Immature natural killer cell (primary cell): ENCODE results near the gene TUBB2A. TPM values are rescaled to one million over a fixed set of nuclear protein-coding genes. Genes with fewer than 3 reads are reported as not detected.
"Not testable (repeated sequence)": the region's sequence is repeated elsewhere in the genome, so short reads cannot be mapped to it uniquely, and the experiment has no call there.

Experiments
- DNase-seq, 3 donors: peaks; one replicate each; pipeline ENCODE4 v3.0.0; 2022; ENCODE audit warnings: mixed read lengths in 1 of 3
- H3K27ac Mint-ChIP-seq, 6 donors: one replicate each; pipeline ENCODE4 v1.8.0; 2020; ENCODE audit warnings: mixed read lengths in 6 of 6, mild to moderate bottlenecking in 5 of 6, inconsistent platforms in 4 of 6, moderate library complexity in 3 of 6
- H3K27me3 Mint-ChIP-seq, 3 donors: one replicate each; pipeline ENCODE4 v1.8.0; 2020 to 2021; ENCODE audit warnings: low read depth in 3 of 3, mild to moderate bottlenecking in 3 of 3, mixed read lengths in 3 of 3, moderate library complexity in 3 of 3, inconsistent platforms in 1 of 3
- H3K36me3 Mint-ChIP-seq, 3 donors: one replicate each; pipeline ENCODE4 v1.8.0; 2020; ENCODE audit warnings: mixed read lengths in 3 of 3, inconsistent platforms in 2 of 3, mild to moderate bottlenecking in 2 of 3
- H3K4me1 Mint-ChIP-seq, 2 donors: one replicate each; pipeline ENCODE4 v1.8.0; 2020; ENCODE audit warnings: inconsistent platforms in 2 of 2, mild to moderate bottlenecking in 2 of 2, mixed read lengths in 2 of 2, moderate library complexity in 1 of 2
- H3K4me3 Mint-ChIP-seq, 5 donors: one replicate each; pipeline ENCODE4 v1.8.0; 2020; ENCODE audit warnings: mild to moderate bottlenecking in 5 of 5, mixed read lengths in 5 of 5, inconsistent platforms in 3 of 5, moderate library complexity in 3 of 5
- H3K9me3 Mint-ChIP-seq, 6 donors: one replicate each; pipeline ENCODE4 v1.8.0; 2020; ENCODE audit warnings: mild to moderate bottlenecking in 6 of 6, mixed read lengths in 6 of 6, inconsistent platforms in 4 of 6, moderate library complexity in 3 of 6
- polyA plus RNA-seq, 3 donors: library from polyadenylated mRNA; unstranded; fragments of 300-500 nt; fragmentation: Illumina TruSeq; gene quantifications; one replicate each; pipeline ENCODE4 v1.2.3, GENCODE V29; 2021

Gene TUBB2A
- 1 to 10 TPM; 1.4 to 3.8 (median 2.9) TPM for polyA plus RNA-seq

DNA sequence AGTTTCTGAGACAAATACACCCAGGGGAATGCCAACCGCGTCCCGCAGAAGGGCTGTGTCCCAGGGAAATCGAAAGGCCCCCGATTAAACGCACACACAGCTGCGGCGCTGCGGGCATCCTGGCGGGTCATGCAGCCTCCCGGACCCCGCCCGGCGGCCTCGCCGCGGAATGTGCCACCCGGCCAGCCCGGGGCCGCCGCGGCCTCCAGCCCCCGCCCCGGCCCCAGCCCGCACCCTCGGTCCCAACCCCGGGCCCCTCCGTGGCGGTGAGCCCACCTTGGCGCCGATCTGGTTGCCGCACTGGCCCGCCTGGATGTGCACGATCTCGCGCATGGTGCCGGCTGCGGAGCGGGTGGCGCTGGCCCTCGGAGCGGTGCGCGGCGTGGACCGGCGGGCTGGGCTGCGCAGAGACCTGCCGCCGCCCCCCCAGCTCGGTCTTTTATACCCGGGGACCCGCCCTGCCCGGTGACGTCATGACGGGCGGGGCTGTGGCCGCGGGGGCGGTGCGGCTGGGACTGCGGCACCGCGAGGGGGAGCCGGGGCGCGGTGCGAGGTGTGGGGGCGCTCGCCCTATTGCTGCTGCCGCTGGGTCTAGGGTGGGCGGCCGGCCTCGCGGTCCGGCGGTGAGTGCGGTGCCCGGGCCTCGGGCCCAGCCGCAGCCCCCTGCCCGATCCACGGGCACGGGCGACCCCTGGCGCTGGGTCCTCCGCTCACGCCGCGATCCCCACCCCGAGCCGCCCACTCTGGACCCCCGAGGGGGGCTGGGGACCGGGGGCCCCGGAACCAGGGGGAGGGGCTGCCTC lies at the start of gene TUBB2A:
TUBB2A (minus strand) TSS at position 414 of the 803 bp plus-strand sequence; CDS start at position 333, 81 bp downstream.
- no peaks in the 10 kb centered on the region for H3K9me3 Mint-ChIP-seq
- DNase-seq, result peak; percentile 88 to 91 (median 90)
- H3K4me1 Mint-ChIP-seq, result peaks cover 14 to 18% of the 10 kb centered on the region in 2 donors
- H3K27ac Mint-ChIP-seq, result peak within 1 kb of the TSS; percentile 76 to 95 (median 83)
- H3K4me3 Mint-ChIP-seq, result peak within 1 kb of the TSS; percentile 89 to 94 (median 91)
- H3K36me3 Mint-ChIP-seq, result peaks cover 0 to 4% (median 0%) of the 10 kb centered on the region in 3 donors
- peaks cover 15 to 20% (median 19%) of the 10 kb centered on the region in 3 donors for H3K27me3 Mint-ChIP-seq

DNA sequence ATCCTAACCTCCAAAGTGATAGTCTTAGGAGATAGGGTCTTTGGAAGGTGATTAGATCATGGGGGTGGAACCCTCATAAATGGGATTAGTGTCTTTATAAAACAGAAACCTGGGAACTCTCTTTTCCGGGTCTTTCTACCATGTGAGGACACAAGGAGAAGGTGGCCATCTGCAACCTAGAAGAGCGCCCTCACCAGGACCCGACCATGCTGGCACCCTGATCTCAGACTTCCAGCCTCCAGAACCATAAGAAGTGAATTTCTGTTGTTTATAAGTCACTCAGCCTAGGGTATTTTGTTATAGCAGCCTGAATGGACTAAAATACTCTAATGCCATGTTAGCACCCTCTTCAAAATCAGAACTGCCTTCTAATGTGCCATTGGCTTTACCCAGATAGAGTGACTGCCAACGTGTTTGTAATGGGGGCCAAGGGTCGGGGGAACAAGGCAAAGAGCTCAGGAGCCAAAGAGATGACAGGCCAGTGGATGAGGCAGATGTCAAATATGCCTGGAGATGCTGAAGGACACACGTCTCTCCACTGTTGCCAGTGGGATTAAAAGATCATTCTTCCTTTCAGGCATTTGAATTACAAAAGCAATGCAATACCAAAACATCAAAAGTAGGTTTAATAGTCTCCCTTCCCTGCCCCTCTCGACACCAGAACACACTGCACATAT lies 49.1 kb upstream of the TUBB2A start:
- Mint-ChIP-seq H3K27me3 (peaks cover 0 to 24% (median 15%) of the 10 kb centered on the region in 3 donors), H3K27ac (no peak overlapping the region)

DNA sequence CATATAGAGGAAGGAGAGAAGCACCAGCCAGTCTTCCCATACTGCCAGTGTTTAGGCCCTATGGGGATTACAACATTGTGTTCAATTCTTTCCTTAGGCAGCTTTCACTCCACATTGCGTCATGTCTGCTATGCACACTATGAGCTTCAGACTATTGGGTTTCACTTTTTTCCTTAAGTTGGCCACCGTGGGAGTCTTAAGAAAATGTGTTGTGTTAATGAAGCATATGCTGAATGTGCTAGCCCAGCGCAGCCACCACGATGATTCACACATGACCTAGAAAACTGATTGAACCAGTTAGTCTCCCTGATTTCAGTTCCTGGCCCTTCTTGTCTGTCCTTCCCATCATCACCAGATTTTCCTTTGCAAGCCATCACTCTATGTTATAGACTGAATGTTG lies 48.6 kb upstream of the TUBB2A start:
- H3K27me3 Mint-ChIP-seq, result peaks cover 0 to 24% (median 15%) of the 10 kb centered on the region in 3 donors

More for the DNA sequence above, 49.1 kb upstream of the TUBB2A start:
- Mint-ChIP-seq H3K9me3 (peaks cover 0 to 3% (median 0%) of the 10 kb centered on the region in 6 donors), H3K4me1 (no peaks in the 10 kb centered on the region), H3K36me3 (no peaks in the 10 kb centered on the region), H3K4me3 (no peak overlapping the region)
- DNase-seq, result no peak

DNA sequence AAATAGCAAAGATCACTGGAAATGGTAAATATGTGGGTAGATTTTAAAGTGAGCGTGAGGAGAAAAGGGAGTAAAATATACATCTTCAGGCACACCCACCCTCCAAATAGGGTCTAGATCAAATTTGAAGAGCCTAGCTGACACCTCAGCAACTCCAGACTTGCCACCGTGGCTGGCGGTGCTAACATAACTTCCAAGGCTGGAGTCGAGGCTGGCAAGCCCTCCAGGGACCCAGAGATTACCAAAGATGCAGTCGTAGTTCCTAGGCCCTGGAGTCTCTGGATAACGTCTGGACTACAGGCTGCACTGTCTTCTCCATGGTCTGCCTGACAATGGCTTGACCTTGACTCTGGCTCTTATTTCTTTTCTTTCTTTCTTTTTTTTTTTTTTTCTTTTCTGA lies 47.6 kb upstream of the TUBB2A start:
- no peak overlapping the region for H3K27ac Mint-ChIP-seq
- no peak for DNase-seq
- H3K36me3 Mint-ChIP-seq, result no peaks in the 10 kb centered on the region
- H3K4me1 Mint-ChIP-seq, result no peaks in the 10 kb centered on the region
- H3K9me3 Mint-ChIP-seq, result peaks cover 0 to 3% (median 0%) of the 10 kb centered on the region in 6 donors
- no peak overlapping the region for H3K4me3 Mint-ChIP-seq
- peaks cover 0 to 22% (median 16%) of the 10 kb centered on the region in 3 donors for H3K27me3 Mint-ChIP-seq

More for the DNA sequence above, 48.6 kb upstream of the TUBB2A start:
- DNase-seq, result no peak
- H3K27ac Mint-ChIP-seq, result no peak overlapping the region
- peaks cover 0 to 3% (median 0%) of the 10 kb centered on the region in 6 donors for H3K9me3 Mint-ChIP-seq
- no peaks in the 10 kb centered on the region for H3K4me1 Mint-ChIP-seq
- no peaks in the 10 kb centered on the region for H3K36me3 Mint-ChIP-seq
- no peak overlapping the region for H3K4me3 Mint-ChIP-seq

DNA sequence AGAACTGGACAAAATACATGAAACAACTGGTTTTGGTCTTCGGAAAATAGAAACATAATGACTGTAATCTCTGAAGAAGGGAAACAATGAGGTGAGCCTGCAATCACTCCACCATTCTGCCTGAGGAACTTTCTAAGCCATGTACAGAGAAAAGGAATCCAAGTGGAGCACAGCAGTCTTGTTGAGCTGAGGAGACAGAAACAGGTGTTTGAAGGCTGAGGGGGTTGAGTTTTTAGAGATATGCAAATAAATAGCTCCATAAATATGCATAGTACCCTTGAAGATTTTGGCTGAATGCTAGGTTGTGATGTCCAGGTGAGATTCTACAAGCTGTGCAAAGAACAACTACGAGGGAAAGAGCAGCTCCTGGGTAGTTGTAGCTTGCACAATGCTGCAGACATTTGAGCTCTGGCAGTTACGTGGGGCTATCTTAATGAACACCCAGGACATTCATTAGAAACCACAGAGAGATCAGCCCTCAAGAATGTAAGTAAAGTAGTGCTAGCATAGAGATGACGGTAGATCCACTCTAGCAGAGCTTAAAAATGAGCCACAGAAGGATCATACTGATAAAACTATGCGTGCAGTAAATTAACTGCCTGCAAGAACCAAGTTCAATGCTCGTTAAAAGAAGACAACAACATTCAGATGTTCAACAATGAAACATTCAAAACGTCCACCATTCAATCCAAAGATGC lies 45.8 kb upstream of the TUBB2A start:
- no peak overlapping the region for H3K27ac Mint-ChIP-seq
- no peaks in the 10 kb centered on the region for H3K4me1 Mint-ChIP-seq
- H3K4me3 Mint-ChIP-seq, result no peak overlapping the region
- DNase-seq, result no peak
- H3K9me3 Mint-ChIP-seq, result peaks cover 0 to 3% (median 0%) of the 10 kb centered on the region in 6 donors
- peaks cover 0 to 17% (median 13%) of the 10 kb centered on the region in 3 donors for H3K27me3 Mint-ChIP-seq
- no peaks in the 10 kb centered on the region for H3K36me3 Mint-ChIP-seq

DNA sequence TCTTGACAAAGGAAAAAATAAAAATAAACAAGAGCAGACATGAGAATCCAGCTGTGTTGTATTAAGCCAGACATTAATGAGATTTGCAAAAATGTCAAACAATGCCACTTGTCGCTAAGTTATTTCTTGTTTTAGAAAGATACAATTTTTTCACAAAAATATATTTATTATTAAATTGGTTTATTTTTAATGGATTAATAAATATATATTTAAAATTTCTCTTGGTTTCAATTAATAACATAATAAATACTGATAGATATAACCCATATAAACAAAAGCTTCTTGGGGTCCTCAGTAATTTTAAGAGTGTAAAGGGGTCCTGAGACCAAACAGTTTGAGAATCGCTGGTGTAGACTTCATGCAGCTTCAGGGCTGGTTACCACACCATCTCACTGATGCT lies 44.0 kb upstream of the TUBB2A start:
- Mint-ChIP-seq H3K9me3 (peaks cover 0 to 3% (median 0%) of the 10 kb centered on the region in 6 donors), H3K4me3 (no peak overlapping the region), H3K36me3 (no peaks in the 10 kb centered on the region), H3K27ac (no peak overlapping the region), H3K27me3 (peaks cover 0 to 13% (median 9%) of the 10 kb centered on the region in 3 donors), H3K4me1 (no peaks in the 10 kb centered on the region)
- no peak for DNase-seq

DNA sequence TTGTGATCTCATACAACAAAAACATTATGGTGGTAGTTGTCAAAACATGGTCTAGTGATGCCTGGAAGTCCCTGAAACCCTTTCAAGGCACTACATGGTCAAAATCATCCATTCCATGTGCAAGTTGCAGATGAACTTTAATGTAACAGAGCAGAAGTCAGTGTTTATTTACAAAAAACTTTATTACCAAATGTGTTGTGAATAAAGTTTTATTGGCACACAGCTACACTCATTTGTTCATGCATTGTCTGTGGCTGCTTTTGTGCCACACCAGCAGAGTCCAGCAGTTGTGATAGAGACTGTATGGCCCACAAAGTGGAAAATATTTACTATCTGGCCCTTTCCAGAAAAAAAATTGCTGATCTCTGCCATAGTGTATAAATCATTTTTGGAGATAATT lies 43.3 kb upstream of the TUBB2A start:
- Mint-ChIP-seq H3K27me3 (peaks cover 0 to 13% (median 9%) of the 10 kb centered on the region in 3 donors), H3K4me1 (no peaks in the 10 kb centered on the region), H3K27ac (no peak overlapping the region), H3K9me3 (peaks cover 0 to 3% (median 0%) of the 10 kb centered on the region in 6 donors), H3K36me3 (no peaks in the 10 kb centered on the region), H3K4me3 (no peak overlapping the region)
- DNase-seq, result no peak

DNA sequence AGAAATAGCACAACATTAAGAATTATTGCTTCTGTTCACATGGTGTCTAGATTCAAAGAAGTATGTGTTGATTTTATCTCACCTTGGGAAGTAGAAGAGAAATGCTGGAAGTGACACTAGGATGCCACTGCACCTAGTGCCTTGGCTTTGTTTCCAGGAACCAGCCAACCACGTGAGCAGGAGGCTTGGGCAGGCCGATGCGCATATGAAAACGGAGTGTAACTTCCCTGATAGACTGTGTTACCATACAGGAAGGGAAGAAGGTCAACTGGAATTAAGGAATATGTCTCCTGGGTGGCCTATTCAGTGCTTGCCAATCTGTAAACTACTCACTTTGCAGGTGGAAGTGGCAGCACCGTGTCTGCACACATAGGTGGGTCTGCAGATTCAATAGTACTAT lies 42.0 kb upstream of the TUBB2A start:
- Mint-ChIP-seq H3K4me1 (no peaks in the 10 kb centered on the region), H3K27ac (no peak overlapping the region), H3K9me3 (peaks cover 0 to 3% (median 0%) of the 10 kb centered on the region in 6 donors), H3K36me3 (no peaks in the 10 kb centered on the region), H3K4me3 (no peak overlapping the region), H3K27me3 (peaks cover 0 to 9% (median 9%) of the 10 kb centered on the region in 3 donors)
- DNase-seq, result no peak

DNA sequence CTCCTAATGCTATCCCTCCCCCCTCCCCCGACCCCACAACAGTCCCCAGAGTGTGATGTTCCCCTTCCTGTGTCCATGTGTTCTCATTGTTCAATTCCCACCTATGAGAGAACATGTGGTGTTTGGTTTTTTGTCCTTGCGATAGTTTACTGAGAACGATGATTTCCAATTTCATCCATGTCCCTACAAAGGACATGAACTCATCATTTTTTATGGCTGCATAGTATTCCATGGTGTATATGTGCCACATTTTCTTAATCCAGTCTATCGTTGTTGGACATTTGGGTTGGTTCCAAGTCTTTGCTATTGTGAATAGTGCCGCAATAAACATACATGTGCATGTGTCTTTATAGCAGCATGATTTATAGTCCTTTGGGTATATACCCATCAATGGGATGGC lies 40.4 kb upstream of the TUBB2A start:
- not testable (repeated sequence) for DNase-seq, H3K4me1 Mint-ChIP-seq, H3K27ac Mint-ChIP-seq, H3K36me3 Mint-ChIP-seq, H3K4me3 Mint-ChIP-seq, H3K27me3 Mint-ChIP-seq, H3K9me3 Mint-ChIP-seq

DNA sequence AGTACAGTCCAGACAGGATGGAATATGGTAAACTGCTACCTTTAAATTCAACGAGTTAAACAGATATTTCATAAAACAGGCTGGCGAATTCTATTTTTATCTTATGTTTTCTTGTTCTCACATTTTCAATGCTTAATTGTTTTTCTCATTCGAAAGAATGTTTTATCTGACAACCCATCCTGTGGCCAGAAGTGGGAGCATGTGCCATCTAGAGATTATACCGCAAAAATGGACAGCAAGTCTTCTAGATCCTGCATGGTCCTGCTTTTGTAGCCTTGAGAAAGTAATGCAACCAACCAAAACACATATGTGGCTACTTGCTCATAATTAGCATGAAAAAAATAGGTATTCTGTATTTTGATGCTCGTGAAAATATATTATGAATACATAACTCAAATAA lies 39.4 kb upstream of the TUBB2A start:
- H3K27ac Mint-ChIP-seq, result no peak overlapping the region
- no peaks in the 10 kb centered on the region for H3K36me3 Mint-ChIP-seq
- no peak for DNase-seq
- H3K9me3 Mint-ChIP-seq, result no peaks in the 10 kb centered on the region
- no peaks in the 10 kb centered on the region for H3K4me1 Mint-ChIP-seq
- peaks cover 0 to 5% (median 3%) of the 10 kb centered on the region in 3 donors for H3K27me3 Mint-ChIP-seq
- H3K4me3 Mint-ChIP-seq, result no peak overlapping the region

DNA sequence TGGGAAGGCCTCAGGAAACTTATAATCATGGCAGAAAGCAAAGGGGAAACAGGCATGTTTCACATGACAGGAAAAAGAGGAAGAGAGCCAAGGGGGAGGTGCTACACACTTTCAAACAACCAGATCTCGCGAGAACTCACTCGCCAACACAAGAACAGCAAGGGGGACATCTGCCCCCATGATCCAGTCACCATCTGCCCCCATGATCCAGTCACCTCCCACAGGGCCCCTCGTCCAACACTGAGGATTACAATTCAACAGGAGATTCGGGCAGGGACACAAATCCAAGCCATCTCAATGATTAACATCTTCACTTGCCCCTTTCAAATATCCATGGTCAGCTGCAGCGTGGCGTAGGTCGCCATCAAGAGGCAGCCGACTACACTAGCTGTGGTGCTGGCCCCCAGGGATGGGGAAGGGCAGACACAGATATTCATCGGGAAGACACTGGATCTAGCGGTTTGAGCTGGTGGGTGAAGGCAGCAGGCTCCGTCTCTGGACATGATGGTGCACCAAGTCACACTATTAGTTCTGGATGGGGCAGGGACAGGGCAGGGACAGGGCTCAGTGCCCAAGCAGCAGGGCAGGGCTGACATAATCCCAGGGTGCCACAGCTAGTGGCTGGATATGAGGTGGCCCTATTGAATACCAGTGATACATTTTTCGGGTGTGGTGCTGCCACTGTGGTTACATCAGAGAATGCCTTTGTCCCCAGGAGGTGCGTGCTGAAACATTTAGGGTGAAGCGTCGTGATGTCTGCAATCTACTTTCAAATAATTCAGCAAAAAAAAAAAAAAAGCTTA lies 38.6 kb upstream of the TUBB2A start:
- Mint-ChIP-seq H3K4me1 (no peaks in the 10 kb centered on the region), H3K36me3 (no peaks in the 10 kb centered on the region), H3K27me3 (peaks cover 0 to 5% (median 3%) of the 10 kb centered on the region in 3 donors), H3K9me3 (no peaks in the 10 kb centered on the region), H3K4me3 (no peak overlapping the region), H3K27ac (no peak overlapping the region)
- DNase-seq, result no peak

DNA sequence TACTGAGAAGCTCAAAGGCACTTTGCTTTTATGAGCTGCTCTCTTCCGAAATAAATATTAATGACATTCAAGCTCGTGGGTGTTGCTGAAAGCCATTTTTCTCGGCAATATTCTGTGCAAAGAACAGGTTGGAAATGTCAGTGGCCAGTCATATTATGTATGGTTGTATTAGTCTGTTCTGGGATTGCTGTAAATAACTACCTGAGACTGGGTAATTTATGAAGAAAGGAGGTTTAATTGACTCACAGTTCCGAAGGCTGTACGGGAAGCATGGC lies 38.0 kb upstream of the TUBB2A start:
- no peak overlapping the region for H3K4me3 Mint-ChIP-seq
- H3K9me3 Mint-ChIP-seq, result no peaks in the 10 kb centered on the region
- DNase-seq, result no peak
- H3K27me3 Mint-ChIP-seq, result peaks cover 0 to 5% (median 3%) of the 10 kb centered on the region in 3 donors
- H3K4me1 Mint-ChIP-seq, result no peaks in the 10 kb centered on the region
- H3K27ac Mint-ChIP-seq, result no peak overlapping the region
- no peaks in the 10 kb centered on the region for H3K36me3 Mint-ChIP-seq
